ENCODE results near the gene STAT1. TPM values are rescaled to one million over a fixed set of nuclear protein-coding genes. Genes with fewer than 3 reads are reported as not detected.

STAT1 gene
- total and polyA plus RNA-seq, 2 donors (not counting 1 experiment from before 2014, with no cell fraction given), result 128 to 171 TPM

DNA sequence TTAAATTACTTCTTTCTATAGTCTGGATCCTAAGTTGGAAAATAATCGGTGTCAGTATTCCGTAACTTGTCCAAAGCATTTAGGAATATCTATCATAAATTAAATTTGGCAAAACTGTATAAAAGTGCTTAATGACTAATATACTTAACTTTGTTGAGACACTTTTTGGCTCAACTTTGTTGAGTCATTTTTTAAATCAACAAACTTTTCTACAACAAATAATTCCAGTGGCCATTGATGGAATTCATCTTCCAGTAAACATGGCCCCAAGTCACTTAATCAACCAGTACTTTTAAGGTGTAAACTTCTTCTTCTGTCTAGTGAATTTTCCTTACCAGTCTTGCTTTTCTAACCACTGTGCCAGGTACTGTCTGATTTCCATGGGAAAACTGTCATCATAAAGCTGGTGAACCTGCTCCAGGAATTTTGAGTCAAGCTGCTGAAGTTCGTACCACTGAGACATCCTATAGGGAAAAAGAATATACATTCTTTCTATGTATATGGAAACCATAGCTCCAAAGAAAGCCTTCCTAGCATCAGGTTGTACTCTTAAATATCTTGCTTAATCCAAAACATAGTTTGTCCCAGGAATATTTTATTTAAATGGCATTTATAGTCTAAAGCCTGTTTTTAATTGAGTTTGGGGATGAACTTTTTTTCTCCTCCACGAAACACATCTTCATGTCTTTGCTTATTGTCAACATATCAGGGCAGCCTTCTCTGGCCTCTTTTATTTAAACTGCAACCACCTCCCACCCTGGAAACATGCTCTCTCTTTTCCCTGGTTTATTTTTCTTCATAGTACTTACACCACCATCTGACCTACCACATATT, 4.2 kb downstream of the STAT1 start:
- TF ChIP-seq, protein P1, sequence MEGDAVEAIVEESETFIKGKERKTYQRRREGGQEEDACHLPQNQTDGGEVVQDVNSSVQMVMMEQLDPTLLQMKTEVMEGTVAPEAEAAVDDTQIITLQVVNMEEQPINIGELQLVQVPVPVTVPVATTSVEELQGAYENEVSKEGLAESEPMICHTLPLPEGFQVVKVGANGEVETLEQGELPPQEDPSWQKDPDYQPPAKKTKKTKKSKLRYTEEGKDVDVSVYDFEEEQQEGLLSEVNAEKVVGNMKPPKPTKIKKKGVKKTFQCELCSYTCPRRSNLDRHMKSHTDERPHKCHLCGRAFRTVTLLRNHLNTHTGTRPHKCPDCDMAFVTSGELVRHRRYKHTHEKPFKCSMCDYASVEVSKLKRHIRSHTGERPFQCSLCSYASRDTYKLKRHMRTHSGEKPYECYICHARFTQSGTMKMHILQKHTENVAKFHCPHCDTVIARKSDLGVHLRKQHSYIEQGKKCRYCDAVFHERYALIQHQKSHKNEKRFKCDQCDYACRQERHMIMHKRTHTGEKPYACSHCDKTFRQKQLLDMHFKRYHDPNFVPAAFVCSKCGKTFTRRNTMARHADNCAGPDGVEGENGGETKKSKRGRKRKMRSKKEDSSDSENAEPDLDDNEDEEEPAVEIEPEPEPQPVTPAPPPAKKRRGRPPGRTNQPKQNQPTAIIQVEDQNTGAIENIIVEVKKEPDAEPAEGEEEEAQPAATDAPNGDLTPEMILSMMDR (conservative IDR thresholded peaks at IDR 0.05 in 1 of 2, IDR thresholded peaks at IDR 0.05 in 1 of 2; ENCODE audit: low read depth in 1 of 2, low read length in 2 of 2), result no peak
- TF ChIP-seq EZH2 (IDR thresholded peaks at IDR 0.05; ENCODE audit: low read length, missing control alignments), result no peak
- H3K4me3 ChIP-seq (replicated peaks in 1 of 4; ENCODE audit: control extremely low read depth in 1 of 4, insufficient read depth in 1 of 4, low read depth in 3 of 4, low read length in 4 of 4), result no peak overlapping the region
- H3K9ac ChIP-seq (ENCODE audit: insufficient read depth, low read length), result no peak overlapping the region
- H3K27ac ChIP-seq (ENCODE audit: insufficient read depth, low read length), result no peak overlapping the region
- DNase-seq (ENCODE audit: low read depth in 2 of 2), result peak; percentile 34 to 65
- H3K9me3 ChIP-seq (ENCODE audit: control insufficient read depth, insufficient read depth, low read depth, low read length), result no peaks in the 10 kb centered on the region
- no peaks in the 10 kb centered on the region for H4K20me1 ChIP-seq (ENCODE audit: control insufficient read depth, extremely low read depth, insufficient read depth, low read length)
- peaks cover 7% of the 10 kb centered on the region for H3K4me1 ChIP-seq (ENCODE audit: control insufficient read depth, extremely low read depth, insufficient read depth, low read length)
- H3K27me3 ChIP-seq (ENCODE audit: control insufficient read depth, insufficient read depth, low read length), result no peaks in the 10 kb centered on the region
- H3K36me3 ChIP-seq (ENCODE audit: control insufficient read depth, insufficient read depth, low read length), result peaks cover 23% of the 10 kb centered on the region
- H2AFZ ChIP-seq (ENCODE audit: low read length), result no peak overlapping the region
- no peak overlapping the region for H3K4me2 ChIP-seq (ENCODE audit: extremely low read depth, insufficient read depth, low read length)
- H3K79me2 ChIP-seq (ENCODE audit: control insufficient read depth, insufficient read depth, low read length), result peaks cover 33% of the 10 kb centered on the region

DNA sequence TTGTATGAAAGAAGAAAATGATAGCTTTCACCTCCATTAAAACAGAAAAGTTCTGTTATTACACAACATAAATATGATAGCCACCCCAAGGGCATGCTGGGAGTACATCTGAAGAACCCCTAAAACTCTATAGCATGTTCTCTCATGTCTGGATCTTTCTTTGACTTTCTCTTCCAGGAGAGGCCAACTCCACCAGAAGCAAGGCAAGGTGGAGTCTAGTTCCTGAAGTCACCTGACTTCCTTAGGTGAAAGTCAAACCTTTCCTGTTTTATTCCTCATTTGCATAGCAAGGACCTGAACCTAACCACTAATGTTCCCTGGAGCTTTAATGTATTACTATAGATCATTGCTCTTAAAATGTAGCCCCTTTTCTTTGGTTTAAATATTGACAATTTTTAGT, 5.7 kb downstream of the STAT1 start:
- no peak overlapping the region for H3K4me2 ChIP-seq (ENCODE audit: extremely low read depth, insufficient read depth, low read length)

More for the DNA sequence above, 5.7 kb downstream of the STAT1 start:
- Histone ChIP-seq H2AFZ (ENCODE audit: low read length) (no peak overlapping the region), H3K27ac (ENCODE audit: insufficient read depth, low read length) (no peak overlapping the region), H4K20me1 (ENCODE audit: control insufficient read depth, extremely low read depth, insufficient read depth, low read length) (no peaks in the 10 kb centered on the region), H3K9ac (ENCODE audit: insufficient read depth, low read length) (no peak overlapping the region), H3K4me1 (ENCODE audit: control insufficient read depth, extremely low read depth, insufficient read depth, low read length) (peaks cover 2% of the 10 kb centered on the region), H3K9me3 (ENCODE audit: control insufficient read depth, insufficient read depth, low read depth, low read length) (no peaks in the 10 kb centered on the region), H3K27me3 (ENCODE audit: control insufficient read depth, insufficient read depth, low read length) (no peaks in the 10 kb centered on the region), H3K79me2 (ENCODE audit: control insufficient read depth, insufficient read depth, low read length) (peaks cover 27% of the 10 kb centered on the region), H3K4me3 (replicated peaks in 1 of 4; ENCODE audit: control extremely low read depth in 1 of 4, insufficient read depth in 1 of 4, low read depth in 3 of 4, low read length in 4 of 4) (no peak overlapping the region), H3K36me3 (ENCODE audit: control insufficient read depth, insufficient read depth, low read length) (peaks cover 31% of the 10 kb centered on the region)
- TF ChIP-seq, protein P1 (conservative IDR thresholded peaks at IDR 0.05 in 1 of 2, IDR thresholded peaks at IDR 0.05 in 1 of 2; ENCODE audit: low read depth in 1 of 2, low read length in 2 of 2), result no peak
- TF ChIP-seq EZH2 (IDR thresholded peaks at IDR 0.05; ENCODE audit: low read length, missing control alignments), result no peak
- no peak for DNase-seq (ENCODE audit: low read depth in 2 of 2)
